ENCODE measurements around the gene ZGPAT.
A peak's percentile ranks its signal among the peaks of the same experiment; 100 is the strongest.

Gene ZGPAT

DNA sequence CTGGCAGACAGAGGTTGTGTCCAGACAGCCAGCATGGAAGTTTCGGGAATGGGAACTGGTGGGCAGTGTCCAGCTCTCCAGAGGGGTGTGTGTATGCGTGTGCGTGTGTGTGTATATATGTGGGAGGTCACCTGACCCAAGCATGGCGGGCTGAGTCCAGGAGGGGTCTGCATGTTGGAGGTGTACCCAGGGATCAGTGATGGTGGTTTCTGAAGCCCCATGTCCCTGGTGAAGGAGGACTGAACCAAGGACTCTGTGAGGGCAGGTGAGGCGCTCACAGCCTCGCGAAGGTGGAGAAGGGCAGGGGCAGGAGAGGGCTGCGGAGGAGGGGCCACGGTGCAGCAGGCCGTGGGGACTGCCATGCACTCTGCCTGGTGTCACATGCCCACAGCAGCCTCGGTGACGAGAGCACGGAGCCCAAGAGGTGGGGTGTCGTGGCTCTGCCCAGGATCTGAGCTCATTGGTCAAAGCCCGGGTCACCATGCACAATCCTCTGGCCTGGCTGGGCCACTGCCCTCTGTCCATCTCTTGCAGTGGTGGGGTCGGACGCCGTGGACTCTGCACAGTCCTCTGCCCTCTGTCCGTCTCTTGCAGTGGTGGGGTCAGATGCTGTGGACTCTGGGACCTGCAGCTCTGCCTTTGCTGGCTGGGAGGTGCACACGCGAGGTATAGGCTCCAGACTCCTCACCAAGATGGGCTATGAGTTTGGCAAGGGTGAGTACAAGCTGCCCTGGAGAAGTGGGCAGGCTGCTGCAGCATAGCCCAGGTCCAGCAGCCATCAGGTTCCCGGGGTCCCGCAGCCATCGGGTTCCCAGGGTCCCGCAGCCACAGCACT is 26.5 kb downstream of the ZGPAT start:
- no peak for DNase-seq

DNA sequence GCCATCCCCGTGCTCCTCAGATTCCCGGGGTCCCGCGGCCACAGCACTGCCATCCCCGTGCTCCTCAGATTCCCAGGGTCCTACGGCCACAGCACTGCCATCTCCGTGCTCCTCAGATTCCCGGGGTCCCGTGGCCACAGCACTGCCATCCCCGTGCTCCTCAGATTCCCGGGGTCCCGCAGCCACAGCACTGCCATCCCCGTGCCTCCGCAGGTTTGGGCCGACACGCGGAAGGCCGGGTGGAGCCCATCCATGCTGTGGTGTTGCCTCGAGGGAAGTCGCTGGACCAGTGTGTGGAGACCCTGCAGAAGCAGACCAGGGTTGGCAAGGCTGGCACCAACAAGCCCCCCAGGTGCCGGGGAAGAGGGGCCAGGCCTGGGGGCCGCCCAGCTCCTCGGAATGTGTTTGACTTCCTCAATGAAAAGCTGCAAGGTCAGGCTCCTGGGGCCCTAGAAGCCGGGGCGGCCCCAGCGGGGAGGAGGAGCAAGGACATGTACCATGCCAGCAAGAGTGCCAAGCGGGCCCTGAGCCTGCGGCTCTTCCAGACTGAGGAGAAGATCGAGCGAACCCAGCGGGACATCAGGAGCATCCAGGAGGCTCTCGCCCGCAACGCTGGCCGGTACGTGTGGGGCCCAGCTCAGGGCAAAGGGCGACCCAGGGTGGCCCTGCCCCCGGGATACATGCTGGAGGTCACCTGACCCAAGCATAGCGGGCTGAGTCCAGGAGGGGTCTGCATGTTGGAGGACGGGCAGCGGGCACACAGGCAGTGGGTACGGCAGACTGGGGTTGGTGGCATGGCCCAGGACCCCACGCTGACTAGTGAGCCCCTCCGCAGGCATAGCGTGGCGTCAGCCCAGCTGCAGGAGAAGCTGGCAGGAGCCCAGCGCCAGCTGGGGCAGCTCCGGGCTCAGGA is 27.4 kb downstream of the ZGPAT start:
- no peak for DNase-seq

DNA sequence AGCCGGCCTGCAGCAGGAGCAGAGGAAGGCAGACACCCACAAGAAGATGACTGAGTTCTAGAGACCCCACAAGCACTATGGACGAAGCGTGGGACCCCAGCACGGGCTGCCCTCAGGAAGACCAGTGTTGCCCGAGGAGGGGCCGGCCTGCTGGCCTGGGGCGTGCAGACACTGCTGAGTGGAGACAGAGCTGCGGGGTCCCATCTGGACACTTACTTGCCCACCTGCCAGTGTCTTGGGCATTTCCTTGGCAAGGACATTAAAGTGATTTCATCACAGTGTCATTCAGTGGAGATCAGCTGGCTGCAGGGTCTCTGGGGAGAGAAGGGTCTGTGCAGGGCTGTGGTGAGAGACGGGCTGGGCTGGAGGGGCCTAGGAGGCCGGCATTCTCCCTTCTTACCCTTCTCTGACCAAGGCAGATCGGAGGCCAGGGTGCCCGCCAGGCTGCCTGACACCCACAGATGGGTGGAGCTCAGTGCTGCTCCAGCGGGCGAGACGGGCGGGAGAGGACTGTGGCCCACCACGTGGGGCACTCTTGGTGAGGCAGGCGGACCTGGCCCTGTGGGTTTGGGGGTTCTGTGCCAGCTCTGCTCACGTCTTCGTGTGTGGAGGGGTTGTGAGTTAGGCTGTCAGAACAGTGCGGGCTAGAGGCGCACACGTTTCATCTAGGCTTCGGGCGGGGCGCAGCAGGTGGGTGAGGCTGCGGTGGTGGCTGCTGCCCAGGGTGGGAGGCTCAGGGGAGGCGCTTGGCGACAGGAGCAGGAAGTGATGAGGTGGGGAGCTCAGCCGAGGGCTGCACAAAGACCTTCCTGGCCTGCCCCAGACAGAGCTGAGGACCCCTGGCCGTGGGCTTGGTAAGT is 28.2 kb downstream of the ZGPAT start, which contains the start of gene LIME1:
Gene LIME1 (plus strand): TSS at position 806 of the 860 bp plus-strand sequence. CDS start 886 bp downstream, outside the sequence.
- DNase-seq: peak; percentile 79

DNA sequence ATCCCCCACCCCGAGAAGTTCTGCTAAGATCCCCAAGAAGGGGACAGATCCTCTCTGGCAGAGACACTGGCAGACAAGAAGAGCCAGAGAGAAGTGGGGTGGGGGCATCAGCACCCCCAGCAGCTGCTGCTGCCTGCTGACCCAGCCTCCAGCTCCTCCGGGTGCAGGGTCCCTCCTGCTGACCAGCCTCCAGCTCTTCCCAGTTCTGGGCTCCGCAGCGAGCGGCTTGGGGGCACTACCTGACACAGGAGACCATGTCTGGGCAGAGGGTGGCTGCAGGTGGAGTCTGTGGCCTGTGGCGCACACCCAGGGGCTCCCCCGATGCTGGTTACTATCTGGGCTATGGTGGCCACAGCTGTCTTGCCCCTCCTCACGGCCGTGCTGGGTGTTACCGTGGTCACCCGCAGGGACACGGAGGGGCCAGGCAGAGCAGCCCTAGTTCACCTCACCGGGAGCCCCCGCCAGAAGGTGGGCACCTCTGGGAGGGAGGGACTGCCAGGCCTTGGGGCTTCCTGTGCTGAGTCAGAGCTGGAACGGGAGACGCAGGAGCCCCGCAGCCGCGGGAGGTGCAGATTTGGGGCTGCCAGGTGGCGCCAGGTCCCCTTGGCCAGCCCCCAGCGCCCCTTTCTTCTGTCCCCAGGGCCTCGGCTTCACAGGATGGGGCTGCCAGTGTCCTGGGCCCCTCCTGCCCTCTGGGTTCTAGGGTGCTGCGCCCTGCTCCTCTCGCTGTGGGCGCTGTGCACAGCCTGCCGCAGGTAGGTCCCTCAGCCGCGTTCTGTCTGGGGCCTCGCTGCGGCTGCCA is 29.3 kb downstream of the ZGPAT start:
- DNase-seq: peak; percentile 34

DNA sequence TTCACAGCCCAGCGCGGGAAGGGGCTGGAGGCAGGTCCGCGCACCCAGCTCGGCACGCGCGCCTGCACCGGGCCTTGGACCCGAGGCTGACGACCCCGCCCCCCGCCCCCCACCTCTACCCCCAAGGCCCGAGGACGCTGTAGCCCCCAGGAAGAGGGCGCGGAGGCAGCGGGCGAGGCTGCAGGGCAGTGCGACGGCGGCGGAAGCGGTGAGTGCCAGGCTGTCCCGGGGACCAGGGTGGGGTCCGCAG is 29.8 kb downstream of the ZGPAT start:
- DNase-seq: no peak

DNA sequence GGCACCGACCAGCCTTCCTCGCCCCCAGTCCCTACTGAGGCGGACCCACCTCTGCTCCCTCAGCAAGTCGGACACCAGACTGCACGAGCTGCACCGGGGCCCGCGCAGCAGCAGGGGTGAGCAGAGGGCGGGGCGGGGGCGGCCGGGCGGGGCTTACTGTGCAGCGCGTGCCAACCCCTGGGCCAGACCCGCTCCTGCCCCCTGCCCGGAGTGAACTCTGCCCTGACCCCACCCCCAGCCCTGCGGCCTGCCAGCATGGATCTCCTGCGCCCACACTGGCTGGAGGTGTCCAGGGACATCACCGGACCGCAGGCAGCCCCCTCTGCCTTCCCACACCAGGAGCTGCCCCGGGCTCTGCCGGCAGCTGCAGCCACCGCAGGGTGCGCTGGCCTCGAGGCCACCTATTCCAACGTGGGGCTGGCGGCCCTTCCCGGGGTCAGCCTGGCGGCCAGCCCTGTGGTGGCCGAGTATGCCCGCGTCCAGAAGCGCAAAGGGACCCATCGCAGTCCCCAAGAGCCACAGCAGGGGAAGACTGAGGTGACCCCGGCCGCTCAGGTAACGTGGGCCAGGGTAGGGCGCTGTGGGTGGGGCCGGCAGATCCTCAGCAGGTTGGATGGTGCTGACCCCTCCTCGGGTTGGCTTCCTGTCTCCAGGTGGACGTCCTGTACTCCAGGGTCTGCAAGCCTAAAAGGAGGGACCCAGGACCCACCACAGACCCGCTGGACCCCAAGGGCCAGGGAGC is 30.3 kb downstream of the ZGPAT start:
- DNase-seq: peak; percentile 55

DNA sequence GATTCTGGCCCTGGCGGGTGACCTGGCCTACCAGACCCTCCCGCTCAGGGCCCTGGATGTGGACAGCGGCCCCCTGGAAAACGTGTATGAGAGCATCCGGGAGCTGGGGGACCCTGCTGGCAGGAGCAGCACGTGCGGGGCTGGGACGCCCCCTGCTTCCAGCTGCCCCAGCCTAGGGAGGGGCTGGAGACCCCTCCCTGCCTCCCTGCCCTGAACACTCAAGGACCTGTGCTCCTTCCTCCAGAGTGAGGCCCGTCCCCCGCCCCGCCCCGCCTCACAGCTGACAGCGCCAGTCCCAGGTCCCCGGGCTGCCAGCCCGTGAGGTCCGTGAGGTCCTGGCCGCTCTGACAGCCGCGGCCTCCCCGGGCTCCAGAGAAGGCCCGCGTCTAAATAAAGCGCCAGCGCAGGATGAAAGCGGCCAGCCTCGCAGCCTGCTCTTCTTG is 30.9 kb downstream of the ZGPAT start:
- peak; percentile 69 for DNase-seq

DNA sequence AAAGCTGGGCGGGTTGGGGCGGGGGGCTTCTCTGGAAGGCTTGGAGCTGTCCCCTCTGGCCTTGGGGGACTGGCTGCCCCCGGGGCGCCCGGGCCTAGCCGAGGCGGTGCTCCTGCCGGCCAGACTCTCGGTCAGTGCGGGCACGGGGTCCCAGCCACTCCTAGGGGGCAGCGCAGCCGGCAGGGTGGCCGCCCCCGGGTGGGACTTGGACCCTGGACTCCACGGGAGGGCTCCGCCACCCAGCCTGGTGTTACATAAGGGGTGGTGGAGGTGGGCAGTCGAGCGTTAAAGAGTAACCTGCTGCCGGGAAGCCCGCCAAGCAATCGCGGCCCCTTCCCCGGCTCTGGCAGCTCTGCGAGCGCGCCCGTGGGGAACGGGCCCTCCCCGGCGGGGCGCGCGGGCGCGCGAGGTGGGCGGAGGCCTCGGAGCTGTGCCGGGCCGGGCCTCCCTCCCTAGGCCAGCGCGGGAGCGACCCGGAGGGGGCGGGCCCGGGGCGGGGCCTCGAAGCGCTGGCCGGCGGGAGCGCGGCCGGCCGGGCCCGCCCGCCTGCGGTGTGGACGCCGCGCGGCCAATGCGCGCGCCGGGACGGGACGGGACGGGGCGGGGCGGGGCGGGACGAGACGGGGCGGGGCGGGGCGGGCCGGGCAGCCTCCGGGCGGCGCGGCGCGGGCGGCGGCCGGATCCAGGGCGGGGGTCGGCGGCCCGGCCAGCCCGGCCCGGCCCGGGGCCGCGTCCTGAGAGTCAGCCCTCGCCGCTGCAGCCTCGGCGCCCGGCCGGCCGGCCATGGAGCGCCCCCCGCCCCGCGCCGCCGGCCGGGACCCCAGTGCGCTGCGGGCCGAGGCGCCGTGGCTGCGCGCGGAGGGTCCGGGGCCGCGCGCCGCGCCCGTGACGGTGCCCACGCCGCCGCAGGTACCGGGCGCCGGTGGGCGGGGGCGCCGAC is 31.6 kb downstream of the ZGPAT start, which contains the start of gene SLC2A4RG:
Gene SLC2A4RG (plus strand): TSS at position 647 of the 940 bp plus-strand sequence. CDS start 137 bp downstream, at position 784.
- DNase-seq: peak; percentile 91

DNA sequence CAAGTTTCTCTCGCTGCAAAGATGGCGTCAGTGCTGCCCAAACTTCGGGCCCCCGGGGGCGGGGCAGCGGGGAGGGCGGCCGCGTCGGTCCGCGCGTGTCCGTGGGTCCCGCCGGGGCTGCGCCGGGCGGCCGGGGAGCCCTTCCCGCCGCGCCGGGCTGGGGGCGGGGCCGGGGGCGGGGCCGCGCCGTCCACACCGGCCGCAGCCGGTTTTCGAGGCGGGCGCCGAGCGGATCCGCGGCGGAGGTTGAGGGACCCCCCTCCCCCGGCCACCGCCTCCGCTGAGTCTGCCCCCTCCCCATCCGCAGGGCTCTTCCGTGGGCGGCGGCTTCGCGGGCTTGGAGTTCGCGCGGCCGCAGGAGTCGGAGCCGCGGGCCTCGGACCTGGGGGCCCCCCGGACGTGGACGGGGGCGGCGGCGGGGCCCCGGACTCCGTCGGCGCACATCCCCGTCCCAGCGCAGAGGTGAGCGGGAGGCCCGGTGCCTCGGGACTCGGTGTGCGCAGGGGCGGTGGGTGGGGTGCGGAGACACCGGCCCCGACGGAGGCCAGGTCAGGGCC is 32.3 kb downstream of the ZGPAT start:
- DNase-seq: peak; percentile 57

DNA sequence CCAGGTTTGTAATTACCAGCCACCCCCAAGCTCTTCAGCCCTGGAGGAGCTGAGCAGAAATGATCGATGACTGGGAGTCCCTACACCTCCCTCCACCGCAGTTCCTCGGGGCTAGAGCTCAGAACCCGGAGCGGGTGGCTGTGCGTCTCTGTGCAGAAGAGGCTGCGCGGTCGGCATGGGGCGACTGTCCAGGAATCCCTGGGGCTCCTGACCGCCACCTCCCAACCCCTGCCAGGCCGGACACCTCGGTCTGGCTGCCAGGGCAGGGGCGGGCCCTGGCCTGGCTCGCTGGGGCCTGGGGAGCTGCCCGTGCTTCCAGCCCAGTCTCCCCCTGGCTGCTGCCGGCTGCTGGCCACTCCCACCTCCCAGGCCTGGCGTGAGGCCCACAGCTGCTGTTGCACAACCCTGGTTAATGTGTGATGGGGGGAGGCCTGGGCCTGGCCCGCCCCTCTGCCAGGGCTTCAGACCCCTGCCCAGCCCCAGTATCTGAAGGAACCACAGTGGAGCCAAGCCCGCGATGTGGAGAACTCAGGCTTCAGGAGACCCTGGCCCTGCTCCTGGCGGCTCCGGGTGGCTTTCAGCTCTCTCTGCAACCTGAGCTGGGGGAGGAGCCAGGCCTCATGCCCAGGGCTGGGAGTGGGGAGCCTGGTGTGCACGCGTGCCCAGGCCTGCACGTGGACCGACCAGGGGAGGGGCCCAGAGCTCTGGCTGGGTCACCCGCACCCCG is 33.0 kb downstream of the ZGPAT start:
- DNase-seq: peak; percentile 87

DNA sequence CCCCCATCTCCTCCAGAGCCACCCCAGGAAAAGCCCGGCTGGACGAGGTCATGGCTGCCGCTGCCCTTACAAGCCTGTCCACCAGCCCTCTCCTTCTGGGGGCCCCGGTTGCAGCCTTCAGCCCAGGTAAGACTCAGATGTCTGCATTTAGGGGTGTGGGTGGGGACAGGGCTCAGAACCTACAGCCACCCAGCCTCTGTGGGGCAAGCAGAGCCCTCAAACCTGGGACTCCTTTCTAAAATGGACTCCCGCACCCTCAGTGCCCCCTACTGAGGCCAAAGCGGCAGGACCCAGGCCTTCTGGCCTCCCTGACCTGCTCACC is 33.5 kb downstream of the ZGPAT start:
- DNase-seq: no peak

DNA sequence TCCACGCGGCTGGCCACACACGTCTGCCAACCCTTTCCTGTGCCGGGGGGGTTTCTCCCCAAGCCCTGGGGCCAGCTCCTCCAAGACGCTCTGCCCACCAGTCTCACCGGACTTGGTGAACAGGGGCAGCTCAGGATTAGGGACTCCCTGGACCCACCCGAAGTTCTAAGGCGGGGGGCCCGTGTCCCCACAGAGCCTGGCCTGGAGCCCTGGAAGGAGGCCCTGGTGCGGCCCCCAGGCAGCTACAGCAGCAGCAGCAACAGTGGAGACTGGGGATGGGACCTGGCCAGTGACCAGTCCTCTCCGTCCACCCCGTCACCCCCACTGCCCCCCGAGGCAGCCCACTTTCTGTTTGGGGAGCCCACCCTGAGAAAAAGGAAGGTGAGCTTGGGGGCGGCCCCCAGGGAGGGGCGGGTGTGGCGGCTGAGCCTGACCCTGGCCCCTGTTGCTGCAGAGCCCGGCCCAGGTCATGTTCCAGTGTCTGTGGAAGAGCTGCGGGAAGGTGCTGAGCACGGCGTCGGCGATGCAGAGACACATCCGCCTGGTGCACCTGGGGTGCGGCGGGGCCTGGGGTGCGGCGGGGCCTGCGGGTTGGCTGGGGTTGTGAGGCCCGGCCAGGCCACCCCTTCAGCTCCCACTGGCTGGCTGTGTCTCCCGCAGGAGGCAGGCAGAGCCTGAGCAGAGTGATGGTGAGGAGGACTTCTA is 34.0 kb downstream of the ZGPAT start:
- no peak for DNase-seq

DNA sequence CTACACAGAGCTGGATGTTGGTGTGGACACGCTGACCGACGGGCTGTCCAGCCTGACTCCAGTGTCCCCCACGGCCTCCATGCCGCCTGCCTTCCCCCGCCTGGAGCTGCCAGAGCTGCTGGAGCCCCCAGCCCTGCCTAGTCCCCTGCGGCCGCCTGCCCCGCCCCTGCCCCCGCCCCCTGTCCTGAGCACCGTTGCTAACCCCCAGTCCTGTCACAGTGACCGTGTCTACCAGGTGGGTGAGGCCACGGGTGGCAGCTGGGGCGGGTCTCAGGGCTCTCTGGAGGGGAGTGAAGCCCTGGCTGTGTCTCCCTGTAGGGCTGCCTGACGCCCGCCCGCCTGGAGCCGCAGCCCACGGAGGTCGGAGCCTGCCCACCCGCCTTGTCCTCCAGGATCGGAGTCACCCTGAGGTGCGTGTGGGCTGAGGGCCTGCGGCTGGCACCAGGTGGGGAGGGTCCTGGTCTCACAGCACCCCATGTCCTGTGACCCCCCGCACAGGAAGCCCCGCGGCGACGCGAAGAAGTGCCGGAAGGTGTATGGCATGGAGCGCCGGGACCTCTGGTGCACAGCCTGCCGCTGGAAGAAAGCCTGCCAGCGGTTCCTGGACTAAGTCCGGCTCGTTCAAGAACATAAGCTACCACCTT is 34.7 kb downstream of the ZGPAT start:
- no peak for DNase-seq

DNA sequence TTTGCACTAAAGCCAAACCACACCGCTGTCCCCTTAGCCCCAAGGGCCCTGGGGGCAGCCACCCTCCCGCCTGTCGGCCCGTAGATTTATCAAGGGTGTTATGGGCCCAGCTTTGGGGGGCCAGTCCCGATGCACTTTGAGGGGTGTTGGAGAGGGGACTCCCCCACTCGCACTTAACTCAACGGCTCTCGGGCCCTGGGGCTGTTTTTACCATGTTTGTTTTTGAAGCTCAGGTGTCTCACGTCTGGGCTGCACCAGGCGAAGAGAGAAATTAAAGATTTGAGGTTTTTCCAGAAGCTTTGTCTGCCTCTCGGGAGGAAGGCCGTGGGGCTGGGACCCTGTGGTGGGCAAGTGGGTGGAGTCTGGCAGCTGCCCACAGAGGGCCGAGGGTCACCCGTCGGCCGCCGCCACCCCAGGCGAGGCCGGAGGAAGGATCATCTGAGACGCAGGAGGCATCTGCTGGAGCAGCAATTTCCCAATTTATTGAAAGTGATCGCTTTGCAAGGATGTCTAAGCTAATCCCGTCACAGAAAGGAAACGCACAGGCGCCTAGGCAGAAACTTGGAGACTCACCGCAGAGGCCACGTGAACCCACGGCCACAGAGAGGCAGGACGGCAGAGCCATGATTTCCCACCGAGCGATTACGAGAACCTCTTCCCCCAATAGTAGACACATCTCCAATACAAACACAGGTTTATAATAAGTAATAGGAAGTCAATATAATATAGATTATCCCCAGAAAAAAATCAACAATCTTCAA is 35.6 kb downstream of the ZGPAT start:
- DNase-seq: no peak

DNA sequence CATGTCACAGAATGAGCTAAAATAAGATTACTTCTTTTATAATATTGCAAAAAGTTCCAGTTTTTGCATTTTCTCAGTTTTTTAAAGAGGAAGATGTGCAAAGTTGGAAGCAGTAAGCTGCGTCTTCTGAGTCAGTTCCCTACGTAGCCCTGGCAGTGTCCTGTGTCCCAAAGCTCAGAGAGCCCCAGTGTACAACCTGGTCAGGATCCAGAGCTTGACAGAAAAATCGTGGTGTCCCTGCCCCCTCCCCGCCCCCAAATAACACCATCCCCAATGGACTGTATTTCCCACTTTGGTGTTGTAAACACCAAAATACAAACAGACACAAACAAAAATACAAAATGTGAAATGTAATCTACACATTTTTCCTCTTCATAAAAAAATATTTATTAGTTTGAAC is 36.3 kb downstream of the ZGPAT start:
- DNase-seq: no peak

DNA sequence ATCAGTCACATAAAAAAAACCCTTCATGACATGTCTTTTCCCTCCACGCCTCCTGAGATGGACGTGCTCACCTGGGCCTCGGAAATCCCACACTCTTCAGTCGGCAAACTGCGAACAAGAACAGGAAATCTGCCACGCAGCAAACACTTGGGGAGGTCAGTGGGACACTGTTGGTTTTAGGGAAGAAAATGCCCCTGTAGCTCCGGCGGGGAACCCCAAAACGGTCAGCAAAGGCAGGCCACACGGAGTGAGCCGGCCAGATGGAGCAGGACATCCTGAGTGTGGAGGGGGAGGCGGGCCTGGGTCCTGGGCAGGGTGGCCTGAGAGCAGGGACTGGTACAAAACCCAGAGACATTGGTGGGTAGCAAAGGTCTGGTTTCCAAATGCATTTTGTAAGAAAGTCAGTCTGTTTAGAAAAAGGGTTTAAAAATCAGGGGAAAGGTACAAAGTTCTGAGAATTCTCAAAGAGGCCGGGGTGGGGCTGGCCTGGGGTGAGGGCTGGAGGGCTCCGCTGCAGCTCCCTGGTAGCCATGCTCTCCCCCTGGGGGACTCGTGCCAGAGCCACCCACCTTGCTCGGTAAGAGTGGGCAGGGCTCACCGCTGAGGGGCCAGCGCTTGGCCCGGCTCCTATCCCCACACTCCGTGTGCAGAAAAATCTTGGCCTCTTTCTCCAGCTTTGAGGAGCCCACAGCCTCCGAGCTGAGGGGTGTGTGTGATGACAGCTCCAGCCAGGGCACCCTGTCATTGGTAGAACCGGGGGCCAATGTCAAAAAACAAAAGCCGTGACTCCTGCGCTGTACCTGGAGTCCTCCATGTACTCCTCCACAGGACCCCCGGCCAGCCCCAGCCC is 37.0 kb downstream of the ZGPAT start:
- DNase-seq: no peak

Measured in hematopoietic multipotent progenitor cell treated with erythropoietin and hydrocortisone succinate and interleukin-3 and kit ligand, for 4 days (in vitro differentiated cells).